Activated CD4-positive, alpha-beta memory T cell treated with anti-CD3 and anti-CD28 coated beads for 36 hours (primary cell): ENCODE results near the gene TBX6. TPM values are rescaled to one million over a fixed set of nuclear protein-coding genes. Genes with fewer than 3 reads are reported as not detected.
"Not testable (repeated sequence)": the region's sequence is repeated elsewhere in the genome, so short reads cannot be mapped to it uniquely, and the experiment has no call there.

Experiments
- CTCF ChIA-PET: fragments of 350-600 bp; sonication (Branson Sonifier 250); formaldehyde crosslinking; loops from one replicate; lab custom pipeline; 2021; ENCODE audit warnings: antibody characterized with exemption, inconsistent platforms; lab: Charles Lee
- POLR2A ChIA-PET: fragments of 350-600 bp; sonication (Branson Sonifier 250); formaldehyde crosslinking; loops from one replicate; lab custom pipeline; 2021; ENCODE audit warnings: antibody characterized with exemption; lab: Charles Lee
- DNase-seq: peaks from one replicate; pipeline ENCODE4 v3.0.0-alpha.2; 2020
- H3K27ac Mint-ChIP-seq: one replicate; pipeline ENCODE4 v1.8.0; 2021; ENCODE audit warnings: mixed read lengths
- H3K27me3 Mint-ChIP-seq: one replicate; pipeline ENCODE4 v1.8.0; 2021; ENCODE audit warnings: mixed read lengths
- H3K36me3 Mint-ChIP-seq: one replicate; pipeline ENCODE4 v1.8.0; 2021; ENCODE audit warnings: mixed read lengths
- H3K4me1 Mint-ChIP-seq: one replicate; pipeline ENCODE4 v1.8.0; 2021; ENCODE audit warnings: low read depth, mixed read lengths
- H3K4me3 Mint-ChIP-seq: one replicate; pipeline ENCODE4 v1.8.0; 2021; ENCODE audit warnings: mild to moderate bottlenecking, mixed read lengths
- H3K9me3 Mint-ChIP-seq: one replicate; pipeline ENCODE4 v1.8.0; 2021; ENCODE audit warnings: mixed read lengths
- intact Hi-C: fragments of 100-400 bp; cut with micrococcal nuclease; formaldehyde crosslinking; loops from one replicate; pipeline ENCODE4 v1.15.1; 2023
- total RNA-seq, 2 experiments: library from RNA; stranded (reverse); gene quantifications; one replicate each; pipeline ENCODE4 v1.2.3, GENCODE V29; 2021

TBX6 gene
- total RNA-seq, 2 experiments from 2014 or later, result 2.3 to 2.9 TPM

DNA sequence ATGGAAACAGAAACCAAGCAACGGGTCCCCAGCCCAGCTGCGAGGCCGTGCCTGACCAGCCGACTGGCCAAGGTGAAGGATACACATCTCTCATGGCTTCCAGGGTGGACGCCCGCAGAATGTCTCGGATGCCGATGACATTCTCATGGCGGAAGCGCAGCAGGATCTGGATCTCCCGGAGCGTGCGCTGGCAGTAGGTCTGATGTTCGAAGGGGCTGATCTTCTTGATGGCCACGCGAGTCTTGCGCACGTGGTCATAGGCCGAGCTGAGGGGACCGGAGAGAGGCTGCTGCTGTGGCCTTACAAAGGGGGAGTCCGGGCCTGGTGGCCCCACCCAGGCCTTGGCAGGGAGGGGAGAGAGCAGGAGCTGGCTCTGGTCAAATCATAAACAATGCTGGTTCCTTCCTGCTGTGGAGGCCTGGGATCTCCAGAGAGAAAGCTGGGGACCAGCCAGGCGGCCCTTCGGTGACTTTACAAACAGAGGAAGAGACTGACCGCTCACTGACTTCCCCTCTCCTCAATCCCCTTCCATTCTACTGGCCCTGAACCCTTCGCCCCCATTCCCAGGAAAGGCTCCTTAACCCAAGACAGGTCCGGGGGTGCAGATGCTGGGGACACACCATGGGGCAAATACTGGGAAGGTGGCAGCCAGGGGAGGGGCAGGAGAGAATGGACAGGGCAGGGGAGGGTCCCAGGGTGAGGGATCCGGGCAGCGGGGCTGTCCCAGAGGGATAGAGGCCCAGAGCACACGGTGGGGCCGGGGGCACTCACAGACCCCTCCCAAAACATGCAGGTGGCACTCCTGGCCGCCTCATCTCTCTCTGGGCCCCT lies 30.2 kb upstream of the TBX6 start:
- ChIA-PET CTCF (no interaction called here), POLR2A (no interaction called here)
- peak overlapping the region; percentile 87 for H3K4me3 Mint-ChIP-seq

GRCh38 chr16:30120340-30121105 lies 28.8 kb upstream of the TBX6 start:
- POLR2A ChIA-PET, result interaction anchor here (0.6 kb wide), 1 partner anchor 274 kb away, joined by 5 read pairs; no protein-coding TSS in a partner anchor
- intact Hi-C loops, result loop anchor here (5.0 kb wide), 1 partner anchor 43 kb away; the partner anchor contains the start of gene PPP4C
- no peaks in the 10 kb centered on the region for H3K9me3 Mint-ChIP-seq
- no peak for DNase-seq
- CTCF ChIA-PET, result interaction anchor here (0.8 to 3.2 kb wide), 2 partner anchors 29 to 65 kb away, joined by 3 to 10 read pairs; partner anchors contain the start of gene TBX6
- H3K36me3 Mint-ChIP-seq, result peaks cover 8% of the 10 kb centered on the region
- H3K27me3 Mint-ChIP-seq, result no peaks in the 10 kb centered on the region
- H3K27ac Mint-ChIP-seq, result peak overlapping the region; percentile 43
- peaks cover 19% of the 10 kb centered on the region for H3K4me1 Mint-ChIP-seq
- no peak overlapping the region for H3K4me3 Mint-ChIP-seq

More for the DNA sequence above, 30.2 kb upstream of the TBX6 start:
- peaks cover 8% of the 10 kb centered on the region for H3K36me3 Mint-ChIP-seq
- H3K9me3 Mint-ChIP-seq, result no peaks in the 10 kb centered on the region
- intact Hi-C loops, result loop anchor here (2.0 to 5.0 kb wide), 2 partner anchors 29 to 45 kb away; partner anchors contain the start of gene PPP4C
- peaks cover 18% of the 10 kb centered on the region for H3K4me1 Mint-ChIP-seq
- DNase-seq, result no peak
- H3K27ac Mint-ChIP-seq, result peak overlapping the region; percentile 85
- H3K27me3 Mint-ChIP-seq, result no peaks in the 10 kb centered on the region

GRCh38 chr16:30119428-30119827 lies 27.7 kb upstream of the TBX6 start:
- CTCF ChIA-PET, result interaction anchor here (3.2 kb wide), 1 partner anchor 28 kb away, joined by 10 read pairs; the partner anchor contains the start of gene TBX6

DNA sequence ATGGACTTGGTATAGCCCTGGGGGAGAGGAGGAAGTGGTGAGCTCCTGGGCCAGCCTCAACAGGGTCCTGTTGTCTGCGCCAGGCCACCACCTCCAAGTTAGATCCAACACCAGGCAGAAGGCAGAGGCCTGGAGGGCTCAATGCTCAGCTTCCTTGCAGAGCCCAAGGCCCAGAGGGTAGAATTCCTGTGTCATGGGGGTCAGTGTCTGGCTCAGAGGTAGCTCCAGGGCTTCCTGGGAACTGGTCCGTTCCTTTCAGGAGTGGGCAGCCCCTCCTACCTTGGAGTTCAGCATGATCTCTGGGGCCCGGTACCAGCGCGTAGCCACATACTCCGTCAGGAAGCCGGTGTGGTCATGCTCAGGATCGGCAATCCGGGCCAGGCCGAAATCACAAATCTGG lies 26.0 kb upstream of the TBX6 start:
- Mint-ChIP-seq H3K36me3 (peaks cover 9% of the 10 kb centered on the region), H3K27me3 (no peaks in the 10 kb centered on the region), H3K4me3 (no peak overlapping the region), H3K27ac (no peak overlapping the region), H3K9me3 (no peaks in the 10 kb centered on the region), H3K4me1 (peaks cover 32% of the 10 kb centered on the region)
- ChIA-PET POLR2A (interaction anchor here (1.0 kb wide), 1 partner anchor 65 kb away, joined by 4 read pairs; the partner anchor contains the start of gene CORO1A), CTCF (interaction anchor here (0.7 to 3.2 kb wide), 2 partner anchors 26 to 498 kb away, joined by 3 to 10 read pairs; partner anchors contain the start of gene TBX6)
- no peak for DNase-seq
- intact Hi-C loops, result no loop called here

More at GRCh38 chr16:30119428-30119827, 27.7 kb upstream of the TBX6 start:
- no peak overlapping the region for H3K4me3 Mint-ChIP-seq
- POLR2A ChIA-PET, result no interaction called here
- peaks cover 9% of the 10 kb centered on the region for H3K36me3 Mint-ChIP-seq
- H3K27ac Mint-ChIP-seq, result no peak overlapping the region
- H3K9me3 Mint-ChIP-seq, result no peaks in the 10 kb centered on the region
- no peaks in the 10 kb centered on the region for H3K27me3 Mint-ChIP-seq
- intact Hi-C loops, result no loop called here
- H3K4me1 Mint-ChIP-seq, result peaks cover 30% of the 10 kb centered on the region
- no peak for DNase-seq

- Mint-ChIP-seq H3K4me1 (peaks cover 26% of the 10 kb centered on the region), H3K27ac (no peak overlapping the region), H3K4me3 (no peak overlapping the region), H3K36me3 (peaks cover 9% of the 10 kb centered on the region), H3K27me3 (no peaks in the 10 kb centered on the region), H3K9me3 (no peaks in the 10 kb centered on the region)
- DNase-seq, result no peak
- ChIA-PET POLR2A (interaction anchor here (0.5 kb wide), 2 partner anchors 8 to 31 kb away, joined by 3 read pairs; no protein-coding TSS in a partner anchor), CTCF (interaction anchor here (1.8 kb wide), 1 partner anchor 13 kb away, joined by 4 read pairs; no protein-coding TSS in a partner anchor)
- intact Hi-C loops, result no loop called here
Measured at GRCh38 chr16:30116291-30117207, 24.8 kb upstream of the TBX6 start.

- Mint-ChIP-seq H3K27me3 (no peaks in the 10 kb centered on the region), H3K4me1 (peaks cover 21% of the 10 kb centered on the region), H3K36me3 (peaks cover 11% of the 10 kb centered on the region), H3K9me3 (no peaks in the 10 kb centered on the region), H3K27ac (peak overlapping the region; percentile 74), H3K4me3 (no peak overlapping the region)
- POLR2A ChIA-PET, result interaction anchor here (0.7 to 2.4 kb wide), 2 partner anchors 69 to 340 kb away, joined by 3 to 9 read pairs; partner anchors contain the start of gene CORO1A
- intact Hi-C loops, result no loop called here
- CTCF ChIA-PET, result interaction anchor here (1.1 to 4.0 kb wide), 4 partner anchors 11 to 294 kb away, joined by 4 to 22 read pairs (median 4); partner anchors contain the start of genes TBX6 and ZNF771
- DNase-seq, result peak; percentile 43
Measured at GRCh38 chr16:30115238-30115637, 23.5 kb upstream of the TBX6 start.

DNA sequence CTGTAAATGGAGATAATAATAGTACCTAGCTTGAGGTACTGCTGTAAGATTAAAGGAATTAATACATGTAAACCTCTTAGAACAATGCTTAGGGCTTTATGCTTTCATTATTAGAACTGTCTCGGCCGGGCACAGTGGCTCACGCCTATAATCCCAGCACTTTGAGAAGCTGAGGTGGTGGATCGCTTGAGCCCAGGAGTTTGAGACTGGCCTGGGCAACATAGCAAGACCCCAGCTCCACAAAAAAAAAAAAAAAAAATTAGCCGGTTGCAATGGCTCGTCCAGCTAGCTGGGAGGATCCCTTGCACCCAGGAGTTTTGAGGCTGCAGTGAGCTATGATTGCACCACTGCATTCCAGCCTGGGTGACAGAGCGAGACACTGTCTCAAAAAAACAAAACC lies 23.1 kb upstream of the TBX6 start:
- CTCF ChIA-PET, result interaction anchor here (0.7 to 4.0 kb wide), 6 partner anchors 10 to 294 kb away, joined by 3 to 22 read pairs (median 4); partner anchors contain the start of genes CORO1A, TBX6 and ZNF771
- H3K9me3 Mint-ChIP-seq, result not testable (repeated sequence)

GRCh38 chr16:30114411-30114810 lies 22.7 kb upstream of the TBX6 start:
- POLR2A ChIA-PET, result interaction anchor here (2.4 kb wide), 1 partner anchor 70 kb away, joined by 9 read pairs; the partner anchor contains the start of gene CORO1A
- CTCF ChIA-PET, result interaction anchor here (0.7 to 4.0 kb wide), 5 partner anchors 23 to 295 kb away, joined by 3 to 22 read pairs (median 5); partner anchors contain the start of genes CORO1A, TBX6 and ZNF771
- Mint-ChIP-seq H3K27me3 (no peaks in the 10 kb centered on the region), H3K27ac (peak overlapping the region; percentile 33), H3K36me3 (peaks cover 10% of the 10 kb centered on the region), H3K9me3 (no peaks in the 10 kb centered on the region), H3K4me1 (peaks cover 16% of the 10 kb centered on the region), H3K4me3 (no peak overlapping the region)
- DNase-seq, result no peak
- intact Hi-C loops, result no loop called here

More for the DNA sequence above, 23.1 kb upstream of the TBX6 start:
- H3K27me3 Mint-ChIP-seq, DNase-seq, intact Hi-C loops, H3K4me3 Mint-ChIP-seq: not testable (repeated sequence)
- H3K4me1 Mint-ChIP-seq, result peaks cover 17% of the 10 kb centered on the region
- peaks cover 11% of the 10 kb centered on the region for H3K36me3 Mint-ChIP-seq
- POLR2A ChIA-PET, result interaction anchor here (0.7 to 2.4 kb wide), 2 partner anchors 70 to 340 kb away, joined by 3 to 9 read pairs; partner anchors contain the start of gene CORO1A
- peak overlapping the region; percentile 74 for H3K27ac Mint-ChIP-seq

DNA sequence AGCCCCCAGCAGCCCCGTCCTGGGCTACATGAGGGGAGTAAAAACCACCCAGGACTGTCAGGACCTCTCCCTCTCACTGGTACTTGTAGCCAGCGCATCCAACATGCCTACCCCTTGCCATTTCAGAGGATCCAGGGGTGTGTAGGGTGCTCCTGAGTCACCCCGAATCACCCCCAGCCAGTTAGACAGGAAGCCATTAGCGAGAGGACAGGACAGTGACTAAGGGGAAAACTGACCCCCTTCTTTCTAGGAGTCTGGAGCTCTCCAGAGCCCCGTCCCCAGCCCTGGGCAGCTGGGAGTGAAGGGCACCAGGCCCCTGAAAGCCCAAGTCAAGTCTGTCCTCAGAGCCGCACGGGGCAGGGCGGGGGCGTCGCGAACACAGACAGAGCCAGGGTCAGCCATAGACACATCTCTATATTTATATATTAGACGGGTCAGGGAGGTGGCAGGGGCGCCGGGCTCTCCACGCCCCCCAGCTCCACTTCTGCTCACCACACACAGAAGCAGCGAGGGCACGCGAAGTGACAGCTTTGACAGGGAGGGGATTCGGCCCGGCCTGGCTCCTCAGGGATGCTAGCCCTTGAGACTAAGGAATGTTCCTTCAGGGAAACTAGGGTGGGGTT lies 22.1 kb upstream of the TBX6 start:
- ChIA-PET POLR2A (interaction anchor here (1.8 to 2.4 kb wide), 2 partner anchors 18 to 71 kb away, joined by 4 to 9 read pairs; partner anchors contain the start of genes CORO1A and YPEL3), CTCF (interaction anchor here (0.7 to 4.0 kb wide), 6 partner anchors 15 to 295 kb away, joined by 3 to 22 read pairs (median 6); partner anchors contain the start of genes CORO1A, TBX6 and ZNF771)
- peaks cover 16% of the 10 kb centered on the region for H3K4me1 Mint-ChIP-seq
- no peak for DNase-seq
- H3K9me3 Mint-ChIP-seq, result no peaks in the 10 kb centered on the region
- no peaks in the 10 kb centered on the region for H3K27me3 Mint-ChIP-seq
- H3K36me3 Mint-ChIP-seq, result peaks cover 7% of the 10 kb centered on the region
- no peak overlapping the region for H3K27ac Mint-ChIP-seq
- H3K4me3 Mint-ChIP-seq, result no peak overlapping the region
- intact Hi-C loops, result no loop called here
